Limb (tissue), 2 donors: ENCODE measurements around the gene GAST.

Experiments used
- DNase-seq, 2 donors: peaks; one replicate each; pipeline ENCODE4 v3.0.0-alpha.2; 2016; ENCODE audit errors: extremely low spot score in 2 of 2

Gene GAST

GRCh38 chr17:41707803-41708669 is 4.1 kb upstream of the GAST start:
- DNase-seq, result no peak

- peak in 1 of 2 donors; percentile 56 for DNase-seq
Observed at GRCh38 chr17:41710472-41711090, 1.6 kb upstream of the GAST start.

- DNase-seq, result no peak
Observed at GRCh38 chr17:41717408-41718286, 5.5 kb downstream of the GAST start.

GRCh38 chr17:41718287-41718645 is 6.1 kb downstream of the GAST start:
- DNase-seq, result no peak

GRCh38 chr17:41722231-41722630 is 10.1 kb downstream of the GAST start:
- DNase-seq, result no peak

- DNase-seq, result no peak
Observed at GRCh38 chr17:41723801-41724475, 11.8 kb downstream of the GAST start.

- DNase-seq, result no peak
Observed at GRCh38 chr17:41724476-41725050, 12.4 kb downstream of the GAST start.

GRCh38 chr17:41725134-41725533 is 13.0 kb downstream of the GAST start:
- no peak for DNase-seq

- DNase-seq, result no peak
Observed at GRCh38 chr17:41728056-41728455, 15.9 kb downstream of the GAST start.

GRCh38 chr17:41730479-41730878 is 18.3 kb downstream of the GAST start:
- no peak for DNase-seq

GRCh38 chr17:41731836-41732235 is 19.7 kb downstream of the GAST start:
- DNase-seq, result no peak

- DNase-seq, result no peak
Observed at GRCh38 chr17:41733348-41734138, 21.4 kb downstream of the GAST start.

- DNase-seq, result peak in 1 of 2 donors; percentile 71
Observed at GRCh38 chr17:41734139-41734948, 22.2 kb downstream of the GAST start, which contains the start of gene HAP1. Gene HAP1 (minus strand): TSS chr17:41734643. CDS start chr17:41734634, 9 bp downstream.

GRCh38 chr17:41734949-41735313 is 22.8 kb downstream of the GAST start:
- DNase-seq, result no peak

GRCh38 chr17:41735744-41736143 is 23.6 kb downstream of the GAST start:
- DNase-seq, result no peak

- no peak for DNase-seq
Observed at GRCh38 chr17:41736983-41737679, 25.0 kb downstream of the GAST start.

- no peak for DNase-seq
Observed at GRCh38 chr17:41737680-41738023, 25.5 kb downstream of the GAST start.

GRCh38 chr17:41738077-41738800 is 26.1 kb downstream of the GAST start:
- peak; percentile 74 to 91 for DNase-seq
